Fibroblast of lung (primary cell): ENCODE data around the gene GABRE.

ENCODE experiments used
- EZH2 ChIP-seq: IDR thresholded peaks from 2 replicates; pipeline ENCODE4 v1.5.1; 2012; ENCODE audit warnings: low read length, control low read depth, mild to moderate bottlenecking; ENCODE audit errors: missing control alignments
- TF ChIP-seq, protein P1 (sequence below), 2 donors: IDR thresholded peaks in 1 of 2; conservative IDR thresholded peaks in 1 of 2; 1 replicate in 1 of 2; 2 replicates in 1 of 2; pipeline ENCODE4 v1.5.1; 2011 to 2012; ENCODE audit warnings: low read length in 2 of 2, control low read depth in 1 of 2, inconsistent platforms in 1 of 2, low read depth in 1 of 2, mild to moderate bottlenecking in 1 of 2

DNA sequence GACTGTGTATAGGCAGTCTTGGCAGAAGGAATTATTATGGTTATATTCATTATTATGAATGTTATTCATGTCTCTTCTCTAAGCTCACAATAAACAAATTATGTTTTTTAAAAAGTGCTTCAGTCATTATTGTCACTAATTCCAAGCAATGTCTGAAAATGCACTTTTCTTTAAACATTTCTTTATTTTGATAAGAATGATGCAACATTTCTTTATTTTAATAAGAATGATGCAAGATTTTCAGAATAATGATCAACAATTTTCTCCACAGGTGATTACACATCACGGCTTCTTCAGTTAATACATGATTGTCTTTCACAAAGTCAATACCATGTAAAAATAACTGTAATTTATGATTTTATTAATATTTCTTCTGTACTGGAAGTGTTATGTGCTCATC lies 39.1 kb downstream of the GABRE start:
- TF ChIP-seq EZH2 = no peak
- TF ChIP-seq, protein P1, sequence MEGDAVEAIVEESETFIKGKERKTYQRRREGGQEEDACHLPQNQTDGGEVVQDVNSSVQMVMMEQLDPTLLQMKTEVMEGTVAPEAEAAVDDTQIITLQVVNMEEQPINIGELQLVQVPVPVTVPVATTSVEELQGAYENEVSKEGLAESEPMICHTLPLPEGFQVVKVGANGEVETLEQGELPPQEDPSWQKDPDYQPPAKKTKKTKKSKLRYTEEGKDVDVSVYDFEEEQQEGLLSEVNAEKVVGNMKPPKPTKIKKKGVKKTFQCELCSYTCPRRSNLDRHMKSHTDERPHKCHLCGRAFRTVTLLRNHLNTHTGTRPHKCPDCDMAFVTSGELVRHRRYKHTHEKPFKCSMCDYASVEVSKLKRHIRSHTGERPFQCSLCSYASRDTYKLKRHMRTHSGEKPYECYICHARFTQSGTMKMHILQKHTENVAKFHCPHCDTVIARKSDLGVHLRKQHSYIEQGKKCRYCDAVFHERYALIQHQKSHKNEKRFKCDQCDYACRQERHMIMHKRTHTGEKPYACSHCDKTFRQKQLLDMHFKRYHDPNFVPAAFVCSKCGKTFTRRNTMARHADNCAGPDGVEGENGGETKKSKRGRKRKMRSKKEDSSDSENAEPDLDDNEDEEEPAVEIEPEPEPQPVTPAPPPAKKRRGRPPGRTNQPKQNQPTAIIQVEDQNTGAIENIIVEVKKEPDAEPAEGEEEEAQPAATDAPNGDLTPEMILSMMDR (conservative IDR thresholded peaks at IDR 0.05 in 1 of 2, IDR thresholded peaks at IDR 0.05 in 1 of 2; ENCODE audit: low read depth in 1 of 2, low read length in 2 of 2) = no peak
